Glutamatergic neuron (in vitro differentiated cells): ENCODE results near the gene TMEM72. TPM values are rescaled to one million over a fixed set of nuclear protein-coding genes. Genes with fewer than 3 reads are reported as not detected.

Source experiments
- DNase-seq: peaks from one replicate; pipeline ENCODE4 v3.0.0; 2022
- H3K27ac Mint-ChIP-seq: one replicate; pipeline ENCODE4 v1.8.0; 2020; ENCODE audit warnings: mild to moderate bottlenecking, mixed read lengths, inconsistent platforms; ENCODE audit not compliant: unreplicated experiment
- H3K27me3 Mint-ChIP-seq: one replicate; pipeline ENCODE4 v1.8.0; 2020; ENCODE audit warnings: mild to moderate bottlenecking, moderate library complexity, mixed read lengths, inconsistent platforms; ENCODE audit not compliant: unreplicated experiment
- H3K36me3 Mint-ChIP-seq: one replicate; pipeline ENCODE4 v1.8.0; 2020; ENCODE audit warnings: mild to moderate bottlenecking, mixed read lengths, inconsistent platforms; ENCODE audit not compliant: unreplicated experiment
- H3K4me1 Mint-ChIP-seq: one replicate; pipeline ENCODE4 v1.8.0; 2020; ENCODE audit warnings: mild to moderate bottlenecking, low read depth, mixed read lengths, inconsistent platforms; ENCODE audit not compliant: unreplicated experiment
- H3K4me3 Mint-ChIP-seq: one replicate; pipeline ENCODE4 v1.8.0; 2020; ENCODE audit warnings: mild to moderate bottlenecking, mixed read lengths, inconsistent platforms; ENCODE audit not compliant: unreplicated experiment
- H3K9me3 Mint-ChIP-seq: one replicate; pipeline ENCODE4 v1.8.0; 2020; ENCODE audit warnings: mild to moderate bottlenecking, moderate library complexity, mixed read lengths, inconsistent platforms; ENCODE audit not compliant: unreplicated experiment
- total RNA-seq: library from RNA; stranded (reverse); fragmentation: NEBNext Ultra II Directional; extraction: Animal tissue kit (Norgen Biotek cat#: 25700); gene quantifications from one replicate; pipeline ENCODE4 v1.2.1, GENCODE V29; 2021; ENCODE audit not compliant: unreplicated experiment
- TF ChIP-seq, protein P1 (sequence below): fragments of 200-600 bp; sonication (generic); IDR thresholded peaks from one replicate; pipeline ENCODE4 v1.5.0; 2021; ENCODE audit not compliant: partially characterized antibody, unreplicated experiment

TMEM72 gene
- total RNA-seq, 1 donor from 2014 or later, result not detected

DNA sequence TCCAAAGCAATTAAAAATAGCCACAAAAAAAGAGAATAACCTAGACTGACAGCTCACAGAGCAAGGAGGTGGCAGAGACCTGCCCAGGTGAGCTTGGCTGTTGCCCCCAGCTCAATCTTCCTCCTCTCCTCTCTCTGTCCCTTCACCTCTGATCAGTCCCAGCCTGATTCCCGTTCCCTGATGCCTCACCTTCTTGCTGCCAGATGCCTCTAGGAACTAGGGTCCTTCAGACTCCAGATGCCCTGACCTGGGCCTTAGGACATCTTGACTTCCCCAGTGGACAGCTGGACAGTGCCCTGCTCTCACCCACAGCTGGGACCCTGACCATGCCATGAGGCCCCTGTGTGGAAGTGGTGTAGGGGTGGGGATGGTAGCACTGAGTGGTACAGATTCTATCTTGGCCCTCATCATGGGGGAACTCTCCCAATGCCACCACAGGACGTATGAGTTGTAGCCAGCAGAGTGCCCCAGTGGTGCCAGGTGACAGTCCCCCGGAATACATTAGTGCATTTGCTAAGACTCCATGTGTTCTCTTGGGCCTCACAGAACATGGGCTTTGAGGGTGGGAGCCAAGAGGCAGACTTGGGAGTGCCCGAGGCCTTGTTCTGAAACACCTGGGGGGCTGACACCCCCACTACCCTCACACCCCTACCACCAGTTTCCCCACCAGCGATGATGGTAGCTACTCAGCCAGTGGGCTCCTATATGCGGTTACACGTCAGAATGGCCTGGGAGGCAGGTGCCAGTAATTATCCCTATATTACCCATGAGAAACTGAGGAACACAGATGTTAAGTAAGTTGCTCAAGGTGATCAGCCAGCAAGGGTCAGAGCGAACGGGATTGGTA, 65.4 kb downstream of the TMEM72 start:
- H3K4me1 Mint-ChIP-seq, result peaks cover 50% of the 10 kb centered on the region
- TF ChIP-seq, protein P1, sequence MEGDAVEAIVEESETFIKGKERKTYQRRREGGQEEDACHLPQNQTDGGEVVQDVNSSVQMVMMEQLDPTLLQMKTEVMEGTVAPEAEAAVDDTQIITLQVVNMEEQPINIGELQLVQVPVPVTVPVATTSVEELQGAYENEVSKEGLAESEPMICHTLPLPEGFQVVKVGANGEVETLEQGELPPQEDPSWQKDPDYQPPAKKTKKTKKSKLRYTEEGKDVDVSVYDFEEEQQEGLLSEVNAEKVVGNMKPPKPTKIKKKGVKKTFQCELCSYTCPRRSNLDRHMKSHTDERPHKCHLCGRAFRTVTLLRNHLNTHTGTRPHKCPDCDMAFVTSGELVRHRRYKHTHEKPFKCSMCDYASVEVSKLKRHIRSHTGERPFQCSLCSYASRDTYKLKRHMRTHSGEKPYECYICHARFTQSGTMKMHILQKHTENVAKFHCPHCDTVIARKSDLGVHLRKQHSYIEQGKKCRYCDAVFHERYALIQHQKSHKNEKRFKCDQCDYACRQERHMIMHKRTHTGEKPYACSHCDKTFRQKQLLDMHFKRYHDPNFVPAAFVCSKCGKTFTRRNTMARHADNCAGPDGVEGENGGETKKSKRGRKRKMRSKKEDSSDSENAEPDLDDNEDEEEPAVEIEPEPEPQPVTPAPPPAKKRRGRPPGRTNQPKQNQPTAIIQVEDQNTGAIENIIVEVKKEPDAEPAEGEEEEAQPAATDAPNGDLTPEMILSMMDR, result no peak
- H3K9me3 Mint-ChIP-seq, result peaks cover 25% of the 10 kb centered on the region
- peak overlapping the region; percentile 88 for H3K27ac Mint-ChIP-seq
- H3K27me3 Mint-ChIP-seq, result peaks cover 24% of the 10 kb centered on the region
- H3K4me3 Mint-ChIP-seq, result peak overlapping the region; percentile 80
- DNase-seq, result no peak
- H3K36me3 Mint-ChIP-seq, result no peaks in the 10 kb centered on the region

DNA sequence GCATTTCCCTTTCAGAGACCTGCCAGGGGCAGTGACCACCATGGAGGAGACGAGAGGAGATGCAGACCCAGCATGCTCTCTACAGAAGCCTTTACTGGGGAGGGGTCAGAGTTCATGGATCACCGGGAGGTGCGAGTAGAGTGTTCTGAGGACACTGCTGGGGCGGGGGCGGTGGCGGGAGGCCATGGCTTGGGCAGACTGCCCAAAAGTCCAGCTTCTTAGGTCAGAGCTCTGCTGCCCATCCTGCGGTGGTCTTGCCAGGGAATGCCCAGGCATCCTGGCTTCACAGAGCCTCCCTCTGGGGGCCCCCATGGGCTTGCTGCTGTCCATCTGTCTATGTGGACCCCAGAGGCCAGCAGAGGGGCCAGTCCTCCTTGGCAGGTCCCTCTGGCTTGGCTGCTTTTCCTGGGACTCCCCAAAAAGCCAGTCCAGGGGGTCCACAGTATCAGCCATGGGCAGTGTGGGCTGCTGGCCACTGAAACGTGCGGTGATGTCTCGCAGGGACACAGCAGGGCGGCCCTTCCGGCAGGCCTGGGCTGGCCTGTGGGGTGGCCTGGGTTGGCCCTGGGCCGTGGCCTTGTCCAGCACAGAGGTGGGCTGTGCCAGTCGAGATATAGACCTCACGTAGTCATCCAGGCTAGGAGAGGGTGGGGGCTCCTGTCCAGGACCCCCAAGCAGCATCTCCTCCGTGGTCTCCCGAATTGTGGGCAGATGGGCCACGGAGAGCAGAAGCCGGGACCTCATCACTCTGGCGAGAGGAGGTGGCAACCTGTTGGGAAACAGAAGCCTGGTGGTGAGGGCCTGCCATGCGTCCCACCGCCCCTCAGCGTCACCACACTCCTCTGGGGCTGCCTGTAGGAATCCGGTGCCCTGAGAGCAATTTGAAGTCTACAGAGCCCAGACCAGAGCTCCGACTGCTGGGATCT, 66.4 kb downstream of the TMEM72 start:
- peaks cover 55% of the 10 kb centered on the region for H3K4me1 Mint-ChIP-seq
- H3K4me3 Mint-ChIP-seq, result peak overlapping the region; percentile 92
- peaks cover 25% of the 10 kb centered on the region for H3K9me3 Mint-ChIP-seq
- TF ChIP-seq, protein P1, result peak; percentile 19
- peak overlapping the region; percentile 99 for H3K27ac Mint-ChIP-seq
- H3K27me3 Mint-ChIP-seq, result peaks cover 18% of the 10 kb centered on the region
- no peak for DNase-seq
- no peaks in the 10 kb centered on the region for H3K36me3 Mint-ChIP-seq

DNA sequence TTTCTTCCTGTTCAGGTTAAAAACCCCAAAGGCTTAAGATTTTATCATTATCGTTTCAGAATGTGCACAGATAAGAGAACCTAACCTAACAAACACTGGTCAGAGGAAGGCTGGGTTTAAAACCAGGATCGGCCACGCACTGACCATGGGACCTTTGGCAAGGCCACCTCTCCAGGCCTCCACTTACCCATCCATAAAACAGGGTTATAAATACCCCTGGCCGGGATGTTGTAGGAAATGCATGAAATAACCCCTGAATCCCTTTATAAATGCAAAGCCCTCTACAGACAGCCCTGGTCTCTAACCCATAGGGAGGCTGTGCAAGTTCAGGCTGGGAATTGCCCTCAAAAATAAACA, 67.1 kb downstream of the TMEM72 start:
- Mint-ChIP-seq H3K4me1 (peaks cover 57% of the 10 kb centered on the region), H3K9me3 (peaks cover 28% of the 10 kb centered on the region), H3K4me3 (peak overlapping the region; percentile 92), H3K27ac (peak overlapping the region; percentile 99), H3K27me3 (peaks cover 18% of the 10 kb centered on the region), H3K36me3 (no peaks in the 10 kb centered on the region)
- no peak for DNase-seq
- TF ChIP-seq, protein P1, result no peak

DNA sequence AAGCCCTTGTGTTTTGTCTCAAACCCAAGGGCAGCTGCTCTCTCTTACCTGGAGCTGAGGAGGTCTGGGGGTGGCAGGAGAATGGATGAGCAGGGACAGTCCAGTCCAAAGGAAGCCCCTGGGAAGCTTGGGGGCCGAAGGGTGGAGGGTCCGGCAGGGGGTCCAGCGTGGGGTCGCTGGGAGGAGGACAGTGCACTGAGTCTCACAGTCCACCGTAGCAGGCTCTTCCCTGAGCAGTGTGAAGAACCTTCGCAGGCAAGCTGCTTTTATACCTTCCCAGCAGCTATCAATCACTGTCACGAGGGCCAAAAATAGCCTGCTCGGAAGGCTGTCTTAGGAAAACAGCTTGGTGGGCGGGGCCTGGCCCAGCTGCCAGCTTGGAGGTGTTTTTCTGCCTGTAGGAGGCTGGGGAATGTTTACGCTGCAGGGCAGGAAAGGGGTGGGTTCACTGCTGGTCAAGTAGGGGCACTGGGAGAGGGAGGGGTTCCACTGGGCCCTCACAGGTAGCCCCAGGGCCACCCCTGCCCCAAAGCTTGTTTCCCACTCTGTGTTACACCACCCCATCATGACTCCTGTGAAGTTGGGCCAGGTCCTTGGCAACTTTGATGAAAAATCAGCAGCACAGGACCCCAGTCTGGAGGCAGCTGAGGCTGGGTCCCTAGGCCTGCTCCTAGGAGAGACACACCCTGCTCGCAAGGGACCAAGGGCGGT, 67.6 kb downstream of the TMEM72 start, which contains the start of gene DEPP1:
TSS of gene DEPP1 (minus strand) at position 240 of the 711 bp plus-strand sequence. CDS start 779 bp downstream, outside the sequence.
- peak; percentile 92 for DNase-seq
- H3K27me3 Mint-ChIP-seq, result peaks cover 18% of the 10 kb centered on the region
- H3K27ac Mint-ChIP-seq, result peak within 1 kb of the TSS; percentile 99
- no peaks in the 10 kb centered on the region for H3K36me3 Mint-ChIP-seq
- H3K4me3 Mint-ChIP-seq, result peak within 1 kb of the TSS; percentile 92
- TF ChIP-seq, protein P1, result peak; percentile 9
- H3K4me1 Mint-ChIP-seq, result peaks cover 53% of the 10 kb centered on the region
- H3K9me3 Mint-ChIP-seq, result peaks cover 25% of the 10 kb centered on the region
